ENCODE measurements around the gene UBAP1.

- TF ChIP-seq EZH2 (optimal IDR thresholded peaks at IDR 0.05; ENCODE audit: low read depth, low read length) (no peak), CTCF (IDR thresholded peaks at IDR 0.05; ENCODE audit: low read length) (no peak), EZH2phosphoT487 (IDR thresholded peaks at IDR 0.05; ENCODE audit: low read length) (no peak)
Observed at GRCh38 chr9:34267660-34268059, 88.8 kb downstream of the UBAP1 start.
